SK-MEL-5 (cell line): ENCODE data around the gene GHDC. TPM values are rescaled to one million over a fixed set of nuclear protein-coding genes. Genes with fewer than 3 reads are reported as not detected.
"Not testable (repeated sequence)": the region's sequence is repeated elsewhere in the genome, so short reads cannot be mapped to it uniquely, and the experiment has no call there.

Experiments
- DNase-seq: peaks from one replicate; pipeline ENCODE4 v3.0.0-alpha.2; 2016; ENCODE audit warnings: low read depth, low spot score
- in situ Hi-C: cut with HindIII; loops from 2 replicates; pipeline ENCODE4 v1.10.0; 2016; ENCODE audit warnings: low sequenced_read_pairs, high pct_unique_total_duplicates, low pct_unique_long_range_greater_than_20kb
- polyA plus RNA-seq, 2 experiments: library from polyadenylated mRNA; depleted of rRNA; stranded (reverse); fragments of >200 nt; gene quantifications; 2 replicates each; pipeline ENCODE4 v1.2.3, GENCODE V29; 2015
- total RNA-seq: library from RNA; depleted of rRNA; stranded (reverse); fragments of >200 nt; shearing (Covaris generic); gene quantifications from 2 replicates; pipeline ENCODE4 v1.2.3, GENCODE V29; 2014; rRNA removed

Gene GHDC, protein sequence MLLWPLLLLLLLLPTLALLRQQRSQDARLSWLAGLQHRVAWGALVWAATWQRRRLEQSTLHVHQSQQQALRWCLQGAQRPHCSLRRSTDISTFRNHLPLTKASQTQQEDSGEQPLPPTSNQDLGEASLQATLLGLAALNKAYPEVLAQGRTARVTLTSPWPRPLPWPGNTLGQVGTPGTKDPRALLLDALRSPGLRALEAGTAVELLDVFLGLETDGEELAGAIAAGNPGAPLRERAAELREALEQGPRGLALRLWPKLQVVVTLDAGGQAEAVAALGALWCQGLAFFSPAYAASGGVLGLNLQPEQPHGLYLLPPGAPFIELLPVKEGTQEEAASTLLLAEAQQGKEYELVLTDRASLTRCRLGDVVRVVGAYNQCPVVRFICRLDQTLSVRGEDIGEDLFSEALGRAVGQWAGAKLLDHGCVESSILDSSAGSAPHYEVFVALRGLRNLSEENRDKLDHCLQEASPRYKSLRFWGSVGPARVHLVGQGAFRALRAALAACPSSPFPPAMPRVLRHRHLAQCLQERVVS
- total RNA-seq: 24.7 and 28.4 TPM in 2 replicates
- 34.4 and 49.2 TPM in 2 replicates for polyA plus RNA-seq (2015; cell fraction: cytosol; rRNA removed)
- polyA plus RNA-seq (2015; cell fraction: nucleus; rRNA removed): 54.6 and 90.5 TPM in 2 replicates

DNA sequence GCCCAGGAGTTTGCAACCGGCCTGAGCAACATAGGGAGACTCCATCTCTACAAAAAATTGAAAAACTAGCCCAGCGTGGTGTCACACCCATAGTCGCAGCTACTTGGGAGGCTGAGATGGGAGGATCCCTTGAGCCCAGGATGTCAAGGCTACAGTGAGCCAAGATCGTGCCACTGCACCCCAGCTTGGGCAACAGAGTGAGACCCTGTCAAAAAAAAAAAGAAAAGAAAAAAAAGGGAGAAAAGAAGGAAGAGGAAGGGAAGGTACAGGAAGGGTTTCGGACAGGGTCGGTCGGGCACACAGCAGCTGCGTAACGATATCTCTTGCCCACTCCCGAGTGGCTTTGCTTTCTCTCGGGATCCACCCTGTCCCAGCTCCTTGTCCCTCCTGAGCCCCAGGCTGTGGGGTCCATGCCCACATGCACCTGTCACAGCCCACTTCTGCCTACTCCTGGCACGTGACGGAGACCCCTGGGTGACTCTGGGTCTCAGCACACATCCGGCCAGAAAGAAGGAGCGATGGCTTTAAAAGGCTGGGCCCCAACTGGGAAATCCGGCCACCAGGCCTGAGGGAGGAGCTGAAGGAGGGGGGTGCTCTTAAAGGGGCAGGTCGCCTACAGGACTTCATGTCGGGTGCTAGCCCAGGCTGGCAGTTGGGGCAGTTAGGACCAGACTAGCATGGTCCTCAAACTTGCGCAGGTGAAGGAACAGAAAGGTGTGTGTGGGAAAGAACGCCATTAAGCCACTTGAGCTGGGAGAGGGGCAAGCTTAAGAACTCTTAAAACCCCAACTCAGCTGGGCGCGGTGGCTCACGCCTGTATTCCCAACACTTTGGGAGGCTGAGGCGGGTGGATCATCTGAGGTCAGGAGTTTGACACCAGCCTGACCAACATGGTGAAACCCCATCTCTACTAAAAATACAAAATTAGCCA is at the start of gene GHDC:
GHDC (minus strand) TSS at position 526 of the 931 bp plus-strand sequence. CDS start 913 bp downstream, outside the sequence.
- in situ Hi-C loops: no loop called here
- DNase-seq: peak; percentile 88

GRCh38 chr17:42243493-42243982 is 49.2 kb upstream of the GHDC start:
- in situ Hi-C loops: no loop called here
- DNase-seq: no peak

GRCh38 chr17:42241871-42242270 is 47.6 kb upstream of the GHDC start:
- in situ Hi-C loops: no loop called here
- no peak for DNase-seq

GRCh38 chr17:42240863-42241262 is 46.6 kb upstream of the GHDC start:
- in situ Hi-C loops, DNase-seq: not testable (repeated sequence)

GRCh38 chr17:42240201-42240600 is 45.9 kb upstream of the GHDC start:
- in situ Hi-C loops: no loop called here
- no peak for DNase-seq

DNA sequence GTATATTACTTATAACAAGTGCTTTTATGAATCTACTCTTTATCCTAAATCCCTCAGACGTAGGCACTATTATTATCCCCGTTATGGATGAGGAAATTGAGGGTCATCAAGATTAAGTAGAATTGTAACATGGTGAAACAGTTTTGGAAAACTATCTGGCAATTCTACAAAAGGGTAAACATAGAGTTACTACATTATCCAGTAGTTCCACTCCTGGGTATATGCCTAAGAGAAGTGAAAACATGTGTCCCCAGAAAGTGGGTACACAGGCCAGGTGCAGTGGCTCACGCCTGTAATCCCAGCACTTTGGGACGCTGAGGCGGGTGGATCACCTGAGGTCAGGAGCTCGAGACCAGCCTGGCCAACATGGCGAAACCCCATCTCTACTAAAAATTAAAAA is 45.3 kb upstream of the GHDC start:
- DNase-seq, in situ Hi-C loops: not testable (repeated sequence)

- in situ Hi-C loops: no loop called here
Measured at GRCh38 chr17:42236760-42237159, 42.5 kb upstream of the GHDC start.

GRCh38 chr17:42233994-42234393 is 39.7 kb upstream of the GHDC start:
- DNase-seq: no peak
- in situ Hi-C loops: no loop called here

More at GRCh38 chr17:42236760-42237159, 42.5 kb upstream of the GHDC start:
- no peak for DNase-seq

- no peak for DNase-seq
- in situ Hi-C loops: no loop called here
Measured at GRCh38 chr17:42233156-42233555, 38.9 kb upstream of the GHDC start.

GRCh38 chr17:42230225-42230624 is 35.9 kb upstream of the GHDC start:
- no peak for DNase-seq
- in situ Hi-C loops: no loop called here

- in situ Hi-C loops: no loop called here
- no peak for DNase-seq
Measured at GRCh38 chr17:42227849-42228700, 33.8 kb upstream of the GHDC start.

GRCh38 chr17:42225646-42226045 is 31.4 kb upstream of the GHDC start:
- DNase-seq: no peak
- in situ Hi-C loops: no loop called here

DNA sequence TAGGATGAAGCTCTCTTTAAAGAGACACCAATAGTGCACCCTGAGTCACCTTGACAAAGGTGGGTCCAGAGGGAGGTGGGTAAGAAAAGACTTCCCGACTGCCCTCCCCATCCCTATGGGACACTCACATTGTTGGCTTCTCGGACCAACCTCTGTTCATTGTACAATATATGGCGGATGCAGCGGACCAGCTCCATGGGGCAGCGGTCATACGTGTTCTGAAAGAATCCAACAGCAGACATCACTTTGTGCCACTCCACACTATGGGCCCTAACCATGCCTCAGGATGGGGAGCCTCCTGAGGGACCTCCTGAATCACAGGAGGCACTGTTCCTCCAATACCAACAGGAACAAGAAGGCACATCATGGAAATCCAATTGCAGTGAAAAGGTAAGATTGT is 30.4 kb upstream of the GHDC start:
- DNase-seq: no peak
- in situ Hi-C loops: no loop called here

- peak; percentile 77 for DNase-seq
- in situ Hi-C loops: no loop called here
Measured at GRCh38 chr17:42221886-42222745, 27.8 kb upstream of the GHDC start.

DNA sequence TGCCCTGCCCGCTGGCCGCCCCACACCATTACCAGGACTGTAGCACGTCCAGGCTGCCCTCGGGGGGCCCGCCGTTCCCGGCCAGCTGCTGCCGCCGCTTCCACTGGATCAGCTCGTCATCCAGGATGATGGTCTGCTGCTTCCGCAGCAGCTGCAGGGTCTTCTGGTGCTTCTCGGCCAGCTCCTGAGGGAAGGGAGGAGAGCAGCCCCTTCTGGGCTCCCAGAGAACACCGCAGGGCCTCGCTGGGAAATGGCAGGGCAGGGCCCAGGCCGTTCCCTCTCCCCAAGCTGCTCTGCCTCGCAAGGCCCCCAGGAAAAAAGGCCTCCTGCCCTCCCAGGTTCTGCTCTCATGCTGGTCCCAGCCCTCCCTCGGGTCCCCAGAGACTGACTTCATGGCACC is 25.0 kb upstream of the GHDC start:
- in situ Hi-C loops, DNase-seq: not testable (repeated sequence)

DNA sequence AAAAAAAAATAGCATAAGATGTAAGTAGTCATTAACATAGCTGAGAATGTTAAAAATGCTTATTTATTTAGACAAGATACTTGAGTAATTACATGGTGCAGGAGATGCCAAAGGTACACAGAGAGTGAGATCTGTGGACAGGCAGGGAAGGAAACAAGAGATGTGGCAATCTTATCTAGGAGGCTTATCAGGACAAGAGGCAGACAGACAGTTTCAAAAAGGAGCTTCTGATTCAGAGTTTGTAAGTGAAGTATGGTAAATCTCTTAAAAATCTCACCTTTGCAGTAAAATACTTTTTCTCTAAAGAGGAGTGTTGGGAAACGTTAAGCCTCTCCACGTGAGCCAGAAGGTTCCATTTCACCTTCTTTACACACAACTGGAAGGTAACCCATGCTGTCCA is 19.9 kb upstream of the GHDC start:
- no peak for DNase-seq
- in situ Hi-C loops: no loop called here
